PC-9 (cell line): ENCODE data around the gene OPN1SW.

Experiments
- EZH2 ChIP-seq: fragments of 200-600 bp; sonication (generic); IDR thresholded peaks from 2 replicates; pipeline ENCODE4 v1.8.0; 2017; ENCODE audit warnings: antibody characterized with exemption, low read depth
- TF ChIP-seq, protein P1 (sequence below): fragments of 200-600 bp; sonication (generic); conservative IDR thresholded peaks from 2 replicates; pipeline ENCODE4 v1.6.1; 2017; ENCODE audit warnings: mixed run types, antibody characterized with exemption, mild to moderate bottlenecking, moderate library complexity

GRCh38 chr7:128807191-128807590 is 31.6 kb upstream of the OPN1SW start:
- TF ChIP-seq, protein P1, sequence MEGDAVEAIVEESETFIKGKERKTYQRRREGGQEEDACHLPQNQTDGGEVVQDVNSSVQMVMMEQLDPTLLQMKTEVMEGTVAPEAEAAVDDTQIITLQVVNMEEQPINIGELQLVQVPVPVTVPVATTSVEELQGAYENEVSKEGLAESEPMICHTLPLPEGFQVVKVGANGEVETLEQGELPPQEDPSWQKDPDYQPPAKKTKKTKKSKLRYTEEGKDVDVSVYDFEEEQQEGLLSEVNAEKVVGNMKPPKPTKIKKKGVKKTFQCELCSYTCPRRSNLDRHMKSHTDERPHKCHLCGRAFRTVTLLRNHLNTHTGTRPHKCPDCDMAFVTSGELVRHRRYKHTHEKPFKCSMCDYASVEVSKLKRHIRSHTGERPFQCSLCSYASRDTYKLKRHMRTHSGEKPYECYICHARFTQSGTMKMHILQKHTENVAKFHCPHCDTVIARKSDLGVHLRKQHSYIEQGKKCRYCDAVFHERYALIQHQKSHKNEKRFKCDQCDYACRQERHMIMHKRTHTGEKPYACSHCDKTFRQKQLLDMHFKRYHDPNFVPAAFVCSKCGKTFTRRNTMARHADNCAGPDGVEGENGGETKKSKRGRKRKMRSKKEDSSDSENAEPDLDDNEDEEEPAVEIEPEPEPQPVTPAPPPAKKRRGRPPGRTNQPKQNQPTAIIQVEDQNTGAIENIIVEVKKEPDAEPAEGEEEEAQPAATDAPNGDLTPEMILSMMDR, result no peak
- no peak for TF ChIP-seq EZH2
